HUES48 (cell line): ENCODE measurements around the gene METTL23.
"Not testable (repeated sequence)": the region's sequence is repeated elsewhere in the genome, so short reads cannot be mapped to it uniquely, and the experiment has no call there.

ENCODE experiments used
- H3K27ac ChIP-seq: one replicate; pipeline ENCODE4 v1.7.0; 2013; ENCODE audit warnings: low read depth, low read length, inconsistent platforms
- H3K27me3 ChIP-seq: 2 replicates; pipeline ENCODE4 v1.6.1; 2013; ENCODE audit warnings: mild to moderate bottlenecking, low read length; ENCODE audit not compliant: control insufficient read depth, insufficient read depth
- H3K36me3 ChIP-seq: 2 replicates; pipeline ENCODE4 v1.6.1; 2013; ENCODE audit warnings: low read length; ENCODE audit not compliant: control insufficient read depth, insufficient read depth
- H3K4me1 ChIP-seq: 2 replicates; pipeline ENCODE4 v1.6.1; 2013; ENCODE audit warnings: mild to moderate bottlenecking, low read length; ENCODE audit not compliant: control insufficient read depth, insufficient read depth
- H3K4me3 ChIP-seq: 2 replicates; pipeline ENCODE4 v1.5.1; 2013; ENCODE audit warnings: mild to moderate bottlenecking, low read depth, low read length
- H3K9ac ChIP-seq: 2 replicates; pipeline ENCODE4 v1.6.1; 2013; ENCODE audit warnings: mild to moderate bottlenecking, low read depth, low read length, moderate library complexity
- H3K9me3 ChIP-seq: 2 replicates; pipeline ENCODE4 v1.6.1; 2013; ENCODE audit warnings: low read length; ENCODE audit not compliant: control insufficient read depth, insufficient read depth

Gene METTL23

DNA sequence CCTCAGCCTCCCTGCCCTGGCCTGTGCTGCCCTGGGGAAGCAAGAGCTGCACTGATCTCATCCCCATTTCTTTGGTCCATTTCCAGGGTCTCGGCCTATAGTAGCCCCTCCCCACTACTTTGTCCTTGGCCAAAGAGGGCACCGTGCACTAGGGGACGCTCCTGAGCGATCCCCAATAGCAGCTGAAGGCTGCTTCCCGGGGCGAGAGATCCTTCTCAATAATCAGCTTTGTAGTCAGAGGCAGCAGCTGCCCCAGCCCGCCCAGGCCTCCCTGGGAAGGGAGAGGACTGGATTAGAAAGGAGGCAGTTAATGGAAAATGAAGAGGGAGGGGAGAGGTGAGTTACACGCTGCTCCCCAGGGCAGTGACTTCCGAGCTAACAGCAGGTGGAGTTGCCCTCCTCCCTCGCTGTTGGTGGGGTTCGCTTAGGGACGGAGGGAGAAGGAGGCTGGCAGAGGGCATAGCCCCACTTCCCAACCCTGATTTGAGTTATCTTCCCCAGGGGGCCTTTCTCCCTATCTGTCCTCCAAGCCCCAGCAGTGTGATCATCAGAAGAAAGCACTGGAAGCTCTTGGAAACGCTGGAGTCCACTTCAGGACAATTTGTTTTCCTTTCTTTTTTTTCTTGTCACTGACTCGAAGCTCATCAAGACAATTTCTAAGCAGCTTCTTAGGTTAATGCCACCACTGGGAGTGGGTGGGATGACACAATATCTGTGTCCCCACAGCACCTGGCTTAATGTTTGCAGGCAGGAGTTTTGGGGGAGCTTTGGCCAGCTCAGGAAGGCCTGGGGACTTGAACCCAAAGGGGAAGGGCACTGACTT lies 18.4 kb upstream of the METTL23 start:
- Histone ChIP-seq H3K36me3 (no peaks in the 10 kb centered on the region), H3K9me3 (no peaks in the 10 kb centered on the region), H3K4me1 (peaks cover 32% of the 10 kb centered on the region), H3K27ac (peak overlapping the region; percentile 13), H3K9ac (no peak overlapping the region), H3K27me3 (peaks cover 22% of the 10 kb centered on the region), H3K4me3 (no peak overlapping the region)

DNA sequence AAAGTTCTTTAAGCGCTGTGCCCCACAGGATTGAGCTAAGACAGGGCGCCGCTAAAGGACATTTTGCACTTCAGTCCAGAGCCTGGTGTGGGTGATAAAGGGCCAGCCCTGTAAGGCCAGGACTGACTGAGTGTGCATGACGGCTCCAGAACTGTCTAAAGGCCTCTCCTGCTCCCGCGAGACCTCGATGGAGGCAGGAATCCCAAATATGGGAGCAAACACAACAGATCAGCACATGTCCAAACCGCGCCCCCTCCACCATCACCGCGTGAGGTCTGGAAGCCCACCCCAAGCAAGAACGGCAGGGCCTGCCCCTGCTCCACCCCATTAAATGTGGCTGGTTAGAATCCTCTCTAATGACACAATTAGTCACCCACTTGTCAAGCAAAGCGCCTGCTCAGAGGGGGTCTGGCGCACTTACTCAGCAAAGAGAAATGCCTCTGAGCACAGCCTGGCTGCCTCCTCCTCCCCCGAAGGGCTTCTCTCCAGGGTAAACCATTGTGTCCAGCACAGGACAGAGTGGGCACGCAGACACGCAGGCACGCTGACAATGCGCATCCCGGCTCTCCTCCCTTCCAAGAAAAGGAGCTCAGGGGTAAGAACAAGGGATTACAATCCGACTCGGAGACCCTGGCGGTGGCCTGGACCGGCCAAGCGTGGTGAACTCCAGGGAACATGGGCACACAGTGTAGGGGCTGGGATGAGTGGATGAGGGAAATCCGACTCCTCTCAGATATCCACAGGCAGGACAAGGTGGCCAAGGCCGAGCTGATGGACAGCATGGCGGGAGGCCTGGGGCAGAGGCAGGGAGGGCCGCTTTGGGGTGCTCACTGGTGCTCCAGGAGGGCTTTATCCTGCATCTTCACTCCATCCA lies 17.3 kb upstream of the METTL23 start:
- Histone ChIP-seq H3K27ac (peak overlapping the region; percentile 24), H3K27me3 (peaks cover 22% of the 10 kb centered on the region), H3K36me3 (no peaks in the 10 kb centered on the region), H3K4me3 (peak overlapping the region; percentile 67), H3K4me1 (peaks cover 31% of the 10 kb centered on the region), H3K9ac (no peak overlapping the region), H3K9me3 (no peaks in the 10 kb centered on the region)

GRCh38 chr17:76709951-76710862 lies 16.4 kb upstream of the METTL23 start:
- peaks cover 31% of the 10 kb centered on the region for H3K4me1 ChIP-seq
- H3K36me3 ChIP-seq, H3K9ac ChIP-seq, H3K9me3 ChIP-seq: not testable (repeated sequence)
- H3K27me3 ChIP-seq = peaks cover 22% of the 10 kb centered on the region
- H3K4me3 ChIP-seq = peak overlapping the region; percentile 67
- peak overlapping the region; percentile 24 for H3K27ac ChIP-seq

- H3K36me3 ChIP-seq = peaks cover 10% of the 10 kb centered on the region
- no peak within 1 kb of the TSS for H3K9ac ChIP-seq
- no peaks in the 10 kb centered on the region for H3K9me3 ChIP-seq
- peaks cover 22% of the 10 kb centered on the region for H3K27me3 ChIP-seq
- peak within 1 kb of the TSS; percentile 24 for H3K27ac ChIP-seq
- H3K4me1 ChIP-seq = peaks cover 31% of the 10 kb centered on the region
- peak within 1 kb of the TSS; percentile 67 for H3K4me3 ChIP-seq
These were observed 15.6 kb upstream of the METTL23 start, which contains the start of gene MXRA7 for GRCh38 chr17:76710863-76711611. TSS of gene MXRA7 (minus strand) at chr17:76710965. CDS start at chr17:76710946, 19 bp downstream.

DNA sequence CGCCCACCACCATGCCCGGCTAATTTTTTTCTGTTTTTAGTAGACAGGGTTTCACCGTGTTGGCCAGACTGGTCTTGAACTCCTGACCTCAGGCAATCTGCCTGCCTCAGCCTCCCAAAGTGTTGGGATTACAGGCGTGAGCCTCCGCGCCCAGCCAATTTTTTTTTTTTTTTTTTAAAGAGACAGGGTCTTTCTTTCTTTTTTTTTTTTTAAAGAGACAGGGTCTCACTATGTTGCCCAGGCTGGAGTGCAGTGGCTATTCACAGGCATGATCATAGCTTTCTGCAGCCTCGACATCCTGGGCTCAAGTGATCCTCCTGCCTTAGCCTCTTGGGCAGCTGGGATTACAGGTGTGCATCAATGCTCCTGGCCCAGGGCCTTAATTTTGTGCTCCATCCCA lies 14.3 kb upstream of the METTL23 start:
- H3K9ac ChIP-seq, H3K9me3 ChIP-seq, H3K27ac ChIP-seq, H3K4me3 ChIP-seq: not testable (repeated sequence)
- H3K36me3 ChIP-seq = peaks cover 23% of the 10 kb centered on the region
- peaks cover 22% of the 10 kb centered on the region for H3K27me3 ChIP-seq
- H3K4me1 ChIP-seq = peaks cover 31% of the 10 kb centered on the region

DNA sequence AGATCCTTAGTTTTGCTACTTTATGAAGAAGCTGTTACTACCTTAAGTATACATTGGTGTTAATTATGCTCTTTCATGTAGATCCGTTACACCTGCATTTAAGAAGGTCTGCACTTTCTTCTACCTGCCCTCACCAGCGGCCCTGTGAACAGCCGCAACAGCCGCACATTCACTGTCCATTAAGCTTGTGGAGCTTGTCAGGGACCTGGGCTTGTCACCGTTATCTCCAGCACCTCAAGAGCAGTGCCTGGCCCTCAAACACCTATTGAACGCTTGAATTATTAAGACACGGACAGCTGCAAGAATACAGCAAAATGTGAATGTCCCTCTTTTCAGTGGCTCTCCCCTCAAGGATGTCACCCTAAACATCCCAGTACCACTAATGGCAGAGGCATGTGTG lies 12.9 kb upstream of the METTL23 start:
- Histone ChIP-seq H3K36me3 (peaks cover 35% of the 10 kb centered on the region), H3K27ac (no peak overlapping the region), H3K9ac (no peak overlapping the region), H3K27me3 (peaks cover 16% of the 10 kb centered on the region), H3K4me1 (peaks cover 20% of the 10 kb centered on the region), H3K9me3 (no peaks in the 10 kb centered on the region), H3K4me3 (no peak overlapping the region)

DNA sequence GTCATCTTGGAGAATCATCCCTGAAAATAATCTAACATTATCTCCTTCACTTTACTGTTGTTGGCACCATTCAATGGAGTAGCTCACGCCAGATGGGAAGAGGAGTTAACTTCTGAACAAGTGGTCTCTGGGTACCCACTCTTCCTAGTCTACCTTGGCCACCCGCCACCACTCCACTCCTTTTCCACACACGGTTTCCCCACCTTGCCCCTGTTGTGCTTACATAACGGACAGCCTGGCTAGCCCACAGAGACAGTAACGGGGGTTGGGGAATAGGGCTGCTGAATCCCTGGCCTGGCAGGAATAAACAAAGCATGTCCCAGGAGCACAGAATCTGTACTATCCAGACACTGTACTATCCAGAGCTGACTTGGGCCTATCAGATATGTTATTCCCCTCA lies 12.3 kb upstream of the METTL23 start:
- no peaks in the 10 kb centered on the region for H3K9me3 ChIP-seq
- H3K36me3 ChIP-seq = peaks cover 40% of the 10 kb centered on the region
- peaks cover 14% of the 10 kb centered on the region for H3K4me1 ChIP-seq
- H3K27me3 ChIP-seq = peaks cover 10% of the 10 kb centered on the region
- H3K9ac ChIP-seq = no peak overlapping the region
- H3K4me3 ChIP-seq = no peak overlapping the region
- H3K27ac ChIP-seq = no peak overlapping the region

GRCh38 chr17:76714822-76715495 lies 11.7 kb upstream of the METTL23 start:
- Histone ChIP-seq H3K4me1 (peaks cover 8% of the 10 kb centered on the region), H3K27me3 (peaks cover 4% of the 10 kb centered on the region), H3K36me3 (peaks cover 46% of the 10 kb centered on the region), H3K4me3 (no peak overlapping the region), H3K9me3 (no peaks in the 10 kb centered on the region), H3K9ac (no peak overlapping the region), H3K27ac (no peak overlapping the region)

DNA sequence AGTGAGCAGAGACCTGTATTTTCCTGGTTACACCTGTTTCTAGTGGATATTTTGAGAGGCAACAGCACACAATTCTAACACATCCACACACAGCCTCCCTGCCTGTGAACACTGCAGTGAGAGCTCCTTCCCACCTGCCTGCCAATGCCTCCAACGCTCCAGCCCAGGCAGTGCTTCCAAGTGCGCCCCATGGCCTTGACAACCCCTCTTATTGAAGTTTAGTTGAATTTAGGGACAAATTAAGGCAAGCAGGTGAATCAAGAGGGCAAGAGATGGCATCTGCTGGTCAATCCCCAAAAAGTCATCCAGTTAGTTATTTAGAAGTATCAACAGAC lies 11.2 kb upstream of the METTL23 start:
- Histone ChIP-seq H3K36me3 (peaks cover 51% of the 10 kb centered on the region), H3K4me3 (no peak overlapping the region), H3K9ac (no peak overlapping the region), H3K9me3 (no peaks in the 10 kb centered on the region), H3K27ac (no peak overlapping the region), H3K4me1 (peaks cover 7% of the 10 kb centered on the region), H3K27me3 (no peaks in the 10 kb centered on the region)
